ENCODE measurements around the gene PDCD1. TPM values are rescaled to one million over a fixed set of nuclear protein-coding genes. Genes with fewer than 3 reads are reported as not detected.

Gene PDCD1
- total and polyA plus RNA-seq, 2 experiments from 2014 or later = 0.44 TPM; not detected in 1

DNA sequence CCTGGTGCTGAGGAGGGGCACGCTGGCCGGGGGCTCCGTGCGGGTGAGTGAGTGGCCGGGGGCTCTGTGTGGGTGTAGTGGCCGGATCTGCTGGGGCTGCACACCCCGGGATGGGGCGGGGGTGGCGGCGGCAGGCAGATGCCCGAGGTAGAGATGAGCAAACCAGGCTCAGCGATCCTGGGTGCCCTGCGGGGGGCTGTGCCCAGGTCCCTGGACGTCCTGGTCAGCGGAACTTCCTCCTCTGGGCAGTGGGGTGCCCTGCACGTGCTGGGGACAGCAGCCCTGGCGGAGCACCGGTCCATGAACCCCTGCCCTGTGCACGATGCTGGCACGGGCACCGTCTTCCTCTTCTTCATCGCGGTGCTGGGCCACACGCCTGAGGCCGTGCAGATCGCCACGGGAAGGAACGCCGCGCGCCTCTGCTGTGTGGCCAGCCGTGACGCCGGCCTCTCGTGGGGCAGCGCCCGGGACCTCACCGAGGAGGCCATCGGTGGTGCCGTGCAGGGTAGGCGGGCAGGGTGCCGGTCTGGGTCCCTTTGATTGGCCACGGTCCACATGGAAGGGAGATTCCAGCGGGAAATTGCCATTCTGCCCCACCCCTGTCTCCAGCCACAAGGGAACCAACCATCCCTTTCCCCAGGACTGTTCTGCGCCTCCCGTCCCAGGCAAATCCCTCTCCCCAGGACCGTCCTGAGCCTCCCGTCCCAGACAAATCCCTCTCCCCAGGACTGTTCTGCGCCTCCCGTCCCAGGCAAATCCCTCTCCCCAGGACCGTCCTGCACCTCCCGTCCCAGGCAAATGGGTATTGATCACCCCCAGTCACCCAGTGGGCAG is 43.8 kb downstream of the PDCD1 start:
- Histone ChIP-seq H3K4me1 (ENCODE audit: insufficient read depth) (no peaks in the 10 kb centered on the region), H3K9me3 (ENCODE audit: low read depth) (no peaks in the 10 kb centered on the region), H3K27me3 (no peaks in the 10 kb centered on the region), H3K79me2 (no peaks in the 10 kb centered on the region), H4K20me1 (ENCODE audit: insufficient read depth, poor library complexity, severe bottlenecking) (no peaks in the 10 kb centered on the region), H3K36me3 (replicated peaks; ENCODE audit: insufficient read depth, low read depth) (no peaks in the 10 kb centered on the region), H3K4me2 (no peak overlapping the region), H3K4me3 (no peak overlapping the region), H3K27ac (no peak overlapping the region), H3K9me2 (replicated peaks; ENCODE audit: insufficient read depth) (no peaks in the 10 kb centered on the region), H2AFZ (no peak overlapping the region)
- TF ChIP-seq, protein P1, sequence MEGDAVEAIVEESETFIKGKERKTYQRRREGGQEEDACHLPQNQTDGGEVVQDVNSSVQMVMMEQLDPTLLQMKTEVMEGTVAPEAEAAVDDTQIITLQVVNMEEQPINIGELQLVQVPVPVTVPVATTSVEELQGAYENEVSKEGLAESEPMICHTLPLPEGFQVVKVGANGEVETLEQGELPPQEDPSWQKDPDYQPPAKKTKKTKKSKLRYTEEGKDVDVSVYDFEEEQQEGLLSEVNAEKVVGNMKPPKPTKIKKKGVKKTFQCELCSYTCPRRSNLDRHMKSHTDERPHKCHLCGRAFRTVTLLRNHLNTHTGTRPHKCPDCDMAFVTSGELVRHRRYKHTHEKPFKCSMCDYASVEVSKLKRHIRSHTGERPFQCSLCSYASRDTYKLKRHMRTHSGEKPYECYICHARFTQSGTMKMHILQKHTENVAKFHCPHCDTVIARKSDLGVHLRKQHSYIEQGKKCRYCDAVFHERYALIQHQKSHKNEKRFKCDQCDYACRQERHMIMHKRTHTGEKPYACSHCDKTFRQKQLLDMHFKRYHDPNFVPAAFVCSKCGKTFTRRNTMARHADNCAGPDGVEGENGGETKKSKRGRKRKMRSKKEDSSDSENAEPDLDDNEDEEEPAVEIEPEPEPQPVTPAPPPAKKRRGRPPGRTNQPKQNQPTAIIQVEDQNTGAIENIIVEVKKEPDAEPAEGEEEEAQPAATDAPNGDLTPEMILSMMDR (IDR thresholded peaks at IDR 0.05; ENCODE audit: poor library complexity) = no peak
- no peak for TF ChIP-seq EZH2 (IDR thresholded peaks at IDR 0.05; ENCODE audit: borderline replicate concordance)
- TF ChIP-seq EZH2phosphoT487 (IDR thresholded peaks at IDR 0.05; ENCODE audit: low read depth, severe bottlenecking, unreplicated experiment) = no peak
- DNase-seq (ENCODE audit: low spot score) = no peak
- 92% methylated on average over 34 of the region's 52 CpGs for WGBS (ENCODE audit: low lambda C conversion rate, missing lambda C conversion rate)

- Histone ChIP-seq H3K9me3 (ENCODE audit: low read depth) (no peaks in the 10 kb centered on the region), H3K36me3 (replicated peaks; ENCODE audit: insufficient read depth, low read depth) (no peaks in the 10 kb centered on the region), H3K4me2 (no peak overlapping the region), H3K27ac (no peak overlapping the region), H3K4me3 (no peak overlapping the region), H3K79me2 (no peaks in the 10 kb centered on the region), H2AFZ (no peak overlapping the region), H3K4me1 (ENCODE audit: insufficient read depth) (peaks cover 2% of the 10 kb centered on the region), H4K20me1 (ENCODE audit: insufficient read depth, poor library complexity, severe bottlenecking) (no peaks in the 10 kb centered on the region), H3K27me3 (no peaks in the 10 kb centered on the region), H3K9me2 (replicated peaks; ENCODE audit: insufficient read depth) (no peaks in the 10 kb centered on the region)
- 98% methylated on average over 8 of the region's 17 CpGs for WGBS (ENCODE audit: low lambda C conversion rate, missing lambda C conversion rate)
- TF ChIP-seq, protein P1 (IDR thresholded peaks at IDR 0.05; ENCODE audit: poor library complexity) = no peak
- no peak for TF ChIP-seq EZH2phosphoT487 (IDR thresholded peaks at IDR 0.05; ENCODE audit: low read depth, severe bottlenecking, unreplicated experiment)
- TF ChIP-seq EZH2 (IDR thresholded peaks at IDR 0.05; ENCODE audit: borderline replicate concordance) = no peak
- no peak for DNase-seq (ENCODE audit: low spot score)
Observed at GRCh38 chr2:241814393-241814642, 44.4 kb downstream of the PDCD1 start.

GRCh38 chr2:241813644-241814392 is 44.9 kb downstream of the PDCD1 start:
- no peak for TF ChIP-seq EZH2 (IDR thresholded peaks at IDR 0.05; ENCODE audit: borderline replicate concordance)
- TF ChIP-seq, protein P1 (IDR thresholded peaks at IDR 0.05; ENCODE audit: poor library complexity) = no peak
- no peak for TF ChIP-seq EZH2phosphoT487 (IDR thresholded peaks at IDR 0.05; ENCODE audit: low read depth, severe bottlenecking, unreplicated experiment)
- H3K79me2 ChIP-seq = no peaks in the 10 kb centered on the region
- H3K4me3 ChIP-seq = no peak overlapping the region
- no peak overlapping the region for H3K4me2 ChIP-seq
- H3K36me3 ChIP-seq (replicated peaks; ENCODE audit: insufficient read depth, low read depth) = no peaks in the 10 kb centered on the region
- H3K4me1 ChIP-seq (ENCODE audit: insufficient read depth) = peaks cover 6% of the 10 kb centered on the region
- no peaks in the 10 kb centered on the region for H3K9me2 ChIP-seq (replicated peaks; ENCODE audit: insufficient read depth)
- 90% methylated on average over 18 of the region's 20 CpGs for WGBS (ENCODE audit: low lambda C conversion rate, missing lambda C conversion rate)
- DNase-seq (ENCODE audit: low spot score) = no peak
- H2AFZ ChIP-seq = no peak overlapping the region
- no peaks in the 10 kb centered on the region for H4K20me1 ChIP-seq (ENCODE audit: insufficient read depth, poor library complexity, severe bottlenecking)
- H3K27me3 ChIP-seq = no peaks in the 10 kb centered on the region
- no peak overlapping the region for H3K27ac ChIP-seq
- no peaks in the 10 kb centered on the region for H3K9me3 ChIP-seq (ENCODE audit: low read depth)
